ENCODE measurements around the gene ROBO1.
"Not testable (repeated sequence)": the region's sequence is repeated elsewhere in the genome, so short reads cannot be mapped to it uniquely, and the experiment has no call there.

ROBO1 gene

GRCh38 chr3:78721771-78722543 lies 1045.8 kb downstream of the ROBO1 start:
- no peak for DNase-seq

DNA sequence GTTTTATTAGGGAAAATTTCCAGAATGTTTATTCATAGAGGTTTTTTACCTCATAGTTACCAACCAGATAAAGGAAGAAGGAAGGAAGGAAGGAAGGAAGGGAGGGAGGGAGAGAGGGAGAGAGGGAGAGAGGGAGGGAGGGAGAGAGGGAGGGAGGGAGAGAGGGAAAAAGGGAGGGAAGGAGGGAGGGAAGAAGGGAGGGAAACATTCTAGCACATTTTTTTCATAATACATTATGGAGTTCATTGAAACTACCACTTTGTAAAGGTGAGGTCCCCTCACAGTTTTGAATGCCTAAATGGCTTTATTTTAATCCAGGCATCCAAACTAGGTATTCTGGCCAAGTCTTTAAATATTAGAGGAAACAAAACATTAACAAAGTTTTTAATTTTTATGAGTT lies 1049.1 kb downstream of the ROBO1 start:
- no peak for DNase-seq

DNA sequence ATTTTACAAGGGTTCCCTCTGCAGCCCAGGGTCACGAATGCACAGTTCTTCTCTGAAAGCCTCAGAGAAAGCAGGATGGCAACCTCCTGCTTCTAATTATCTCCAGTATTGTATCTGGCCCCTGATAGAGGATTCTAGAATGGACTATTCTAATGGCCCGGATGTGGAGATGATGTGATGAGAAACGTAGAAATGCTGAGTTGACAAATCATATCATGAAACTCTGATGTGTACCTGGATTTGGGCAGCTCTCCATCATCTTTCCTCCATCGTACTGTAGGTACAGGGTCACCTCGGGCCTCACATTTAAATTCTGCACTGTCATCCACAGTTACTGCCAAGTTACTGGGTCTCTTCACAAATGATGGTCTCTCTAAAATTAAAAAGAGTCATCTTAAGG lies 1050.8 kb downstream of the ROBO1 start:
- no peak for DNase-seq

- no peak for DNase-seq
Measured at GRCh38 chr3:78712941-78713340, 1054.9 kb downstream of the ROBO1 start.

DNA sequence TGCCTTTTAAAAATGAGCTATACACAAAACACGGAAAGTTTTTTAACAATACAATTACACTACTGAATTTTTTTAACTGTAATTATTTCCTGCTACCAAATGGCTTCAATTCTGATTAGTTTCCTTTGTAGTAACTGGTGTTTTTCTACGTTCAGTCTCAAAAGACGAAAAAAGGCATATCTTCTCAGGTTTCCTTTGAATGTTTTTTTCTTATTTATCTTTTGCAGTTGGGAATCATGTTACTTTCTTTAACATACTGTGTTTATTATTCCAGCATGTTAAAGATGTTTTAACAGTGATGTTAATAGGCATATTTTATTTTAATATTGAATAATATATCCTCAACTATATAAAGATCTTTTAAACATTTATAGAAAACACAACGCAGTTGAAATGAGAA lies 1055.5 kb downstream of the ROBO1 start:
- DNase-seq, result no peak

- DNase-seq, result no peak
Measured at GRCh38 chr3:78708565-78709073, 1059.2 kb downstream of the ROBO1 start.

DNA sequence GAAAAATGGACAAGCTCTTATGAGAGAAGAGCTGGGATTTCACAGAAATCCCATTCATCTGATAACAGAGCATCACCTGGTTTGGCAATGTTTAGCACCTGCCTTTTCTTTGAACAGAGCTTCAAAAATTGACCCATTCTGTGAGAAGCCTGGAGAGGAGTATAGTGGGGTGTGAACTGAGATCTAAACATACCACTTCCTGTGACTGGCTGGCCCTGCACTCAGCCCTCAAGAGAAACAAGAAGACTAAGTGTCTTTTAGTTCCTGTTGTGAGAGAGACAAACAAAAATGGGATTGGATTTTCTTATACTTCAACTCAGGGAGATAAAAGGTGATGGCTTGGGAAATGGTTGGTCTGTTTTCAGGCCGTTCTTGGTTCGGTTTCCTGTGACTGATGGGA lies 1060.2 kb downstream of the ROBO1 start:
- no peak for DNase-seq

DNA sequence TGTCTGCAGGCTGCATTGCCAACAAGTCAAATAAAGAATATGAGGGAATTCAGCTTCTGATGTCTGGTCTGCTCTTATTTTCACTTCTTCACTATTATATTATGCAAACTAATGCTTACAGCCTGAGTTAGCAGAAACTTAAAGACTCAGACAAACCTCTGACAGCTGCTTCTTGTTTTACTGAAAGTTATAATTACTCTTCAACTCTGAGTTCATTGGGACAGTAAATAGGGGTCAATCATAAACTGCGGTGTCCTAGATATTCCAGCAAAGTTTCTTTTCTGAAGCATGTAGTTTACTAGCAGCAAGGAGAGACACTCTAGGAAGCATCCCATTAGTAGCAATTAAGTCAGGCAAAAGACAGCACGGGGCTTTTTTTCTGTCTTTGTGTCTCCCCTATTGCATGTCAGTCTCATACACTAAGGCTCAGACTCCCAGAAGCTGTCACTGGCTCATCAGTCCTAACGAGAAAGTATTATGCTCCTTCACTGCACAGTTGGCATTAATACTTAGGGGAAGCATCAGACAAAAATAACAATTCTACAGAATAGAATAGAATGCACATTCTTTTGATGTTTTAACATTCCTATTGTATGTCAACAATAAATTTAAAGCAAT lies 1060.8 kb downstream of the ROBO1 start:
- DNase-seq, result no peak

DNA sequence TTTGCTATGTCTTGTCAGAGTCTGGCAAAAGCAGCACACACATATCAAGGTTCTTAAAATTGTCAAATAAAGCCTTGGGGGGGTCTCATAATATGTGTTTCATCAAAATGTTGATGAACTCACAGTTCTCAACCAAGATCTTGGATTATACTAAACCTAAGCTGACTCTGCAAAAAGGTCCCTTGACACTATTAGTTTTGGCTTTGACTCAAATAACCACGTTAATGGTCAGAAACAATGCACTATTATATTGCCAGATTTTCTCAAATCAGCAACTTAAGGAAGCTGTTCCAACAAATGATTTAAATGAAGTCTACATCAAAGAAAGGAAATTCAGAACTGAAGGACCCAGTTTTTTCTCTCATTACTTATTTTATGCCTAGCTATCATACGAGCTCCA lies 1063.9 kb downstream of the ROBO1 start:
- DNase-seq, result no peak

GRCh38 chr3:78701537-78701936 lies 1066.3 kb downstream of the ROBO1 start:
- no peak for DNase-seq

DNA sequence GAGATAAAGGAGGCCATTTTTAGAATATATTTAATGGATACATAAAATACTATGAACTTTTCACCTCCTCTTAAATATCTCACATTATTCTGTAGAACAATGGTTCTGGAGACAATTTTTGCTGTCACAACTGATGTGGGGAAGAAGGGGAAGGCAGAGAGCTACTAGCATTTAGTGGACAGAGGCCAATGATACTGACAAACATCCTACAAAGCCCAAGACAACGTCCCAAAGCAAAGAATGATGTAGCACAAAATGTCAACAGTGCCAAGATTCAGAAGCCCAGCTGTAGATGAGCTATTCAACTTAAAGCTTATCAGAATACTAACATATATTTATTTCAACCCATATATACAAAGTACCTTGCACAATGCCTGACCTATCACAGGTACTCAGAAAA lies 1069.4 kb downstream of the ROBO1 start:
- DNase-seq, result no peak

GRCh38 chr3:78697426-78697825 lies 1070.4 kb downstream of the ROBO1 start:
- DNase-seq, result no peak

GRCh38 chr3:78690766-78691165 lies 1077.0 kb downstream of the ROBO1 start:
- no peak for DNase-seq

- no peak for DNase-seq
Measured at GRCh38 chr3:78689378-78689777, 1078.4 kb downstream of the ROBO1 start.

- no peak for DNase-seq
Measured at GRCh38 chr3:78687520-78687919, 1080.3 kb downstream of the ROBO1 start.

DNA sequence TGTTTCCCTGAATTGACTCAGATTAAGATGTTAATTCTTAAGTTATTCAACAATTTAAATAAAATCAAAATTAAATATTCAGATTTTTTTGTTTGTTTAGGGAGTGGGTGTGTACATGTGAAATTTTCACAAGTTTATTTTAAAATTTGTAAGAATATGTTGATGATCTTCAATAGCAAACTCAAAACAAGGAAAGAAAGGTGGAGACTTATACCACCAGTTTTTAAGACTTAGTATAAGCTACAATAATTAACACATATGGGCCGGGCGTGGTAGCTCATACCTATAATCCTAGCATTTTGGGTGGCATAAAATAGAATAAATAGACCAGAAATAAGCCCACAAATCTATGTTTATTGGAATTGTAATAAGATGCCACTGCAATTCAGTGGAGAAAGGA lies 1084.5 kb downstream of the ROBO1 start:
- no peak for DNase-seq

DNA sequence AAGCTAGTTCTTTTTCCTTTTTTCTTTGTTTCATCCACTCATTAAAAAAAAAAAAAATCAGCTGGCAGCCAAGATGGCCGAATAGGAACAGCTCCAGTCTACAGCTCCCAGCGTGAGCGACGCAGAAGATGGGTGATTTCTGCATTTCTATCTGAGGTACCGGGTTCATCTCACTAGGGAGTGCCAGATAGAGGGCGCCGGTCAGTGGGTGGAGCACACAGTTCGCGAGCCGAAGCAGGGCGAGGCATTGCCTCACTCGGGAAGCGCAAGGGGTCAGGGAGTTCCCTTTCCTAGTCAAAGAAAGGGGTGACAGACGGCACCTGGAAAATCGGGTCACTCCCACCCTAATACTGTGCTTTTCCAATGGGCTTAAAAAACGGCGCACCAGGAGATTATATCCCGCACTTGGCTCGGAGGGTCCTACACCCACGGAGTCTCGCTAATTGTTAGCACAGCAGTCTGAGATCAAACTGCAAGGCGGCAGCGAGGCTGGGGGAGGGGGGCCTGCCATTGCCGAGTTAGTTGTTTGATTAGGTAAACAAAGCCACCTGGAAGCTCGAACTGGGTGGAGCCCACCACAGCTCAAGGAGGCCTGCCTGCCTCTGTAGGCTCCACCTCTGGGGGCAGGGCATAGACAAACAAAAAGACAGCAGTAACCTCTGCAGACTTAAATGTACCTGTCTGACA lies 1092.5 kb downstream of the ROBO1 start:
- DNase-seq, result not testable (repeated sequence)

GRCh38 chr3:78670746-78671145 lies 1097.1 kb downstream of the ROBO1 start:
- no peak for DNase-seq

GRCh38 chr3:78670094-78670493 lies 1097.7 kb downstream of the ROBO1 start:
- no peak for DNase-seq

- DNase-seq, result no peak
Measured at GRCh38 chr3:78668302-78668701, 1099.5 kb downstream of the ROBO1 start.

- DNase-seq, result no peak
Measured at GRCh38 chr3:78666470-78666800, 1101.4 kb downstream of the ROBO1 start.

DNA sequence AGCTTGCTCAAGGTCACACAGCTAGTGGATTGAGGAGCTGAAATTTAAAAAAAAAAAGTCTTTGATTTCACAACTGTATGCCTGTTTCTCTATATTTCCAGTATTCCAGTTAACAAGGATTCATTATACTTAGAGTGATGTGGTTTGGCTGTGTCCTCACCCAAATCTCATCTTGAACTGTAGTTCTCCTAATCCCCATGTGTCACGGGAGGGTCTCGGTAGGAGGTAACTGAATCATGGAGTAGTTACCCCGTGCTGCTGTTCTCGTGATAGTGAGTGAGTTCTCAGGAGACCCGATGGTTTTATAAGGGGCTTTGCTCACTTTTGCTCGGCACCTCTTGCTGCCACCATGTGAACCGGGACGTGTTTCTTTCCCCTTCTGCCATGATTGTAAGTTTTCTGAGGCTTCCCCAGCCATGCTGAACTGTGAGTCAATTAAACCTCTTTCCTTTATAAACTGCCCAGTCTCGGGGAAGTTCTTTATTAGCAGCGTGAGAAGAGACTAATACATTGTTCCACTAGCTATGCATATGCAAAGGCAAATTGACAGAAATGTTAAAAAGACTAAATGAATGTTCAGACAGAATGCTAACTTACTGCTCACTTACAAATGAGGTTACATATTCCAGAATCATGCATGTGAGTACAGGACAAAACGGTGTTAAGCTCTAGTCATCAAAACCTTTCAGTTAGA lies 1101.9 kb downstream of the ROBO1 start:
- DNase-seq, result no peak

GRCh38 chr3:78665101-78665500 lies 1102.7 kb downstream of the ROBO1 start:
- no peak for DNase-seq

DNA sequence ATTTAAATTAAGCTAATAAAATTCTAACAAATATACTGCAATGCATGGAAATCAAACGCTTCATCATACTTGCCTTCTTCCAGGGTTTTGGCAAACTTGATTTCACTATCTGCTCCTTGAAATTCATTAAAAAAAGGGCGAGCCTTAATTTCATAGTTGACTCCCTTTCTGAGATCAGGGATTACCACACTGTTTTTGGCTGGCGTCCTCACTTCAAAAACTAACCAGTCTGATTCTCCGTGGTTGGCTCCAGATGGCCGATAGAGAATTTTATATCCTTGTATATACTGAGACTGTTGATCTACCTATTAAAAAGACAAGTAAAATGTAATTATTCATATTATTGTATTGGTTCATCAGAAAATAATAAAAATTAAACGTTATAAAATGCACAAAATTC lies 1106.8 kb downstream of the ROBO1 start:
- no peak for DNase-seq

All from stimulated activated CD4-positive, alpha-beta T cell treated with anti-CD3 and anti-CD28 coated beads, Interleukin-2, amount 100 ng/mL, for 24 hours (primary cell).